Ovary (tissue), 3 donors: ENCODE measurements around the gene CACNA1D.

ENCODE experiments used
- EP300 ChIP-seq: sonication (generic); formaldehyde crosslinking; IDR thresholded peaks from one replicate; pipeline ENCODE4 v1.6.1; 2017; ENCODE audit warnings: antibody characterized with exemption
- POLR2A ChIP-seq: fragments of 450-650 bp; IDR thresholded peaks from one replicate; pipeline ENCODE4 v1.6.1; 2017; ENCODE audit warnings: antibody characterized with exemption, mild to moderate bottlenecking, moderate library complexity
- TF ChIP-seq, protein P1 (sequence below), 3 donors: fragments of 450-650 bp in 2 of 3; fragments of 200-600 bp in 1 of 3; IDR thresholded peaks; one replicate each; pipeline versions ENCODE4 v1.5.1 to v1.8.0; 2016 to 2022; ENCODE audit warnings: antibody characterized with exemption in 3 of 3, mild to moderate bottlenecking in 1 of 3
- donor health status: DM: no; HTN: no; CAD: no.

GRCh38 chr3:53859178-53859577 is 364.8 kb downstream of the CACNA1D start:
- TF ChIP-seq, protein P1, sequence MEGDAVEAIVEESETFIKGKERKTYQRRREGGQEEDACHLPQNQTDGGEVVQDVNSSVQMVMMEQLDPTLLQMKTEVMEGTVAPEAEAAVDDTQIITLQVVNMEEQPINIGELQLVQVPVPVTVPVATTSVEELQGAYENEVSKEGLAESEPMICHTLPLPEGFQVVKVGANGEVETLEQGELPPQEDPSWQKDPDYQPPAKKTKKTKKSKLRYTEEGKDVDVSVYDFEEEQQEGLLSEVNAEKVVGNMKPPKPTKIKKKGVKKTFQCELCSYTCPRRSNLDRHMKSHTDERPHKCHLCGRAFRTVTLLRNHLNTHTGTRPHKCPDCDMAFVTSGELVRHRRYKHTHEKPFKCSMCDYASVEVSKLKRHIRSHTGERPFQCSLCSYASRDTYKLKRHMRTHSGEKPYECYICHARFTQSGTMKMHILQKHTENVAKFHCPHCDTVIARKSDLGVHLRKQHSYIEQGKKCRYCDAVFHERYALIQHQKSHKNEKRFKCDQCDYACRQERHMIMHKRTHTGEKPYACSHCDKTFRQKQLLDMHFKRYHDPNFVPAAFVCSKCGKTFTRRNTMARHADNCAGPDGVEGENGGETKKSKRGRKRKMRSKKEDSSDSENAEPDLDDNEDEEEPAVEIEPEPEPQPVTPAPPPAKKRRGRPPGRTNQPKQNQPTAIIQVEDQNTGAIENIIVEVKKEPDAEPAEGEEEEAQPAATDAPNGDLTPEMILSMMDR (IDR thresholded peaks at IDR 0.05), result no peak
- TF ChIP-seq EP300 (no peak), POLR2A (no peak)
